ES-I3 (cell line): ENCODE measurements around the gene CIDEA.
"Not testable (repeated sequence)": the region's sequence is repeated elsewhere in the genome, so short reads cannot be mapped to it uniquely, and the experiment has no call there.

Experiments used
- H3K36me3 ChIP-seq: 2 replicates; pipeline ENCODE4 v1.6.1; 2013; ENCODE audit warnings: mild to moderate bottlenecking, low read length, control low read depth, moderate library complexity; ENCODE audit not compliant: insufficient read depth
- H3K4me1 ChIP-seq: 2 replicates; pipeline ENCODE4 v1.6.1; 2013; ENCODE audit warnings: mild to moderate bottlenecking, control low read depth, low read length; ENCODE audit not compliant: insufficient read depth
- H3K9ac ChIP-seq: 2 replicates; pipeline ENCODE4 v1.6.1; 2013; ENCODE audit warnings: low read depth, mild to moderate bottlenecking, low read length, moderate library complexity
- H3K9me3 ChIP-seq: 2 replicates; pipeline ENCODE4 v1.6.1; 2013; ENCODE audit warnings: mild to moderate bottlenecking, low read length, moderate library complexity; ENCODE audit not compliant: control insufficient read depth, insufficient read depth

CIDEA gene

GRCh38 chr18:12231986-12232385, 22.2 kb upstream of the CIDEA start:
- Histone ChIP-seq H3K9me3 (no peaks in the 10 kb centered on the region), H3K4me1 (no peaks in the 10 kb centered on the region; the same call in 1 of the 2 replicates), H3K9ac (no peak overlapping the region), H3K36me3 (no peaks in the 10 kb centered on the region)

GRCh38 chr18:12233378-12233777, 20.8 kb upstream of the CIDEA start:
- no peaks in the 10 kb centered on the region for H3K36me3 ChIP-seq
- H3K9me3 ChIP-seq = no peaks in the 10 kb centered on the region
- no peak overlapping the region for H3K9ac ChIP-seq
- no peaks in the 10 kb centered on the region; the same call in 1 of the 2 replicates for H3K4me1 ChIP-seq

- no peaks in the 10 kb centered on the region for H3K36me3 ChIP-seq
- no peaks in the 10 kb centered on the region for H3K9me3 ChIP-seq
- H3K4me1 ChIP-seq = no peaks in the 10 kb centered on the region; the same call in 1 of the 2 replicates
- H3K9ac ChIP-seq = no peak overlapping the region
These were observed 19.5 kb upstream of the CIDEA start for GRCh38 chr18:12234451-12235190.

GRCh38 chr18:12236141-12236540, 18.0 kb upstream of the CIDEA start:
- Histone ChIP-seq H3K9me3 (no peaks in the 10 kb centered on the region), H3K4me1 (no peaks in the 10 kb centered on the region; the same call in 1 of the 2 replicates), H3K36me3 (no peaks in the 10 kb centered on the region), H3K9ac (no peak overlapping the region)

GRCh38 chr18:12236934-12237832, 17.0 kb upstream of the CIDEA start:
- Histone ChIP-seq H3K9me3 (no peaks in the 10 kb centered on the region), H3K4me1 (no peaks in the 10 kb centered on the region; the same call in 1 of the 2 replicates), H3K9ac (no peak overlapping the region; the same call in 1 of the 2 replicates), H3K36me3 (no peaks in the 10 kb centered on the region)

GRCh38 chr18:12238826-12239225, 15.3 kb upstream of the CIDEA start:
- no peaks in the 10 kb centered on the region; the same call in 1 of the 2 replicates for H3K4me1 ChIP-seq
- H3K9me3 ChIP-seq = no peaks in the 10 kb centered on the region
- H3K9ac ChIP-seq = no peak overlapping the region
- no peaks in the 10 kb centered on the region for H3K36me3 ChIP-seq

GRCh38 chr18:12239431-12239830, 14.7 kb upstream of the CIDEA start:
- Histone ChIP-seq H3K36me3 (no peaks in the 10 kb centered on the region), H3K9ac (no peak overlapping the region), H3K9me3 (no peaks in the 10 kb centered on the region), H3K4me1 (no peaks in the 10 kb centered on the region; the same call in 1 of the 2 replicates)

- Histone ChIP-seq H3K9me3 (no peaks in the 10 kb centered on the region), H3K36me3 (no peaks in the 10 kb centered on the region), H3K9ac (no peak overlapping the region), H3K4me1 (no peaks in the 10 kb centered on the region)
These were observed 11.4 kb upstream of the CIDEA start for GRCh38 chr18:12242658-12243260.

GRCh38 chr18:12243272-12243671, 10.9 kb upstream of the CIDEA start:
- H3K9me3 ChIP-seq, H3K36me3 ChIP-seq, H3K4me1 ChIP-seq, H3K9ac ChIP-seq: not testable (repeated sequence)

GRCh38 chr18:12245793-12246135, 8.4 kb upstream of the CIDEA start:
- H3K9me3 ChIP-seq = no peaks in the 10 kb centered on the region
- no peaks in the 10 kb centered on the region for H3K4me1 ChIP-seq
- H3K9ac ChIP-seq = no peak overlapping the region
- H3K36me3 ChIP-seq = no peaks in the 10 kb centered on the region

GRCh38 chr18:12246849-12247808, 7.0 kb upstream of the CIDEA start:
- H3K9ac ChIP-seq = no peak overlapping the region
- no peaks in the 10 kb centered on the region for H3K9me3 ChIP-seq
- H3K4me1 ChIP-seq = no peaks in the 10 kb centered on the region
- H3K36me3 ChIP-seq = no peaks in the 10 kb centered on the region

GRCh38 chr18:12247946-12248345, 6.2 kb upstream of the CIDEA start:
- H3K36me3 ChIP-seq = no peaks in the 10 kb centered on the region
- no peaks in the 10 kb centered on the region for H3K9me3 ChIP-seq
- H3K4me1 ChIP-seq = no peaks in the 10 kb centered on the region
- H3K9ac ChIP-seq = no peak overlapping the region

GRCh38 chr18:12248926-12249720, 5.0 kb upstream of the CIDEA start:
- Histone ChIP-seq H3K4me1 (no peaks in the 10 kb centered on the region), H3K9me3 (no peaks in the 10 kb centered on the region), H3K36me3 (no peaks in the 10 kb centered on the region), H3K9ac (no peak overlapping the region)
